Lung (tissue), 12 donors: ENCODE results near the gene TEKT1. TPM values are rescaled to one million over a fixed set of nuclear protein-coding genes. Genes with fewer than 3 reads are reported as not detected.

ENCODE experiments used
- ATAC-seq: fragments of 200-7000 bp; cut with Tn5 transposase; one replicate; pipeline ENCODE4 v1.9.1; 2020; ENCODE audit warnings: moderate number of reproducible peaks; ENCODE audit not compliant: insufficient read depth, low FRiP score
- DNase-seq, 3 donors: peaks; one replicate each; pipeline ENCODE4 v3.0.0-alpha.2; 2013 to 2017
- H3K27ac ChIP-seq, 2 donors: one replicate each; pipeline ENCODE4 v1.5.1; 2013; ENCODE audit warnings: mild to moderate bottlenecking in 2 of 2, moderate library complexity in 2 of 2, control low read depth in 1 of 2, inconsistent platforms in 1 of 2, low read depth in 1 of 2, low read length in 1 of 2
- H3K27me3 ChIP-seq, 3 donors: one replicate each; pipeline ENCODE4 v1.5.1; 2013; ENCODE audit warnings: low read length in 2 of 3; ENCODE audit not compliant: control insufficient read depth in 3 of 3, insufficient read depth in 3 of 3
- H3K36me3 ChIP-seq, 4 donors: one replicate each; pipeline ENCODE4 v1.5.1; 2013; ENCODE audit warnings: low read length in 4 of 4, mild to moderate bottlenecking in 1 of 4, moderate library complexity in 1 of 4; ENCODE audit not compliant: control insufficient read depth in 4 of 4, insufficient read depth in 4 of 4
- H3K4me1 ChIP-seq, 5 donors: one replicate each; pipeline ENCODE4 v1.5.1; 2013; ENCODE audit warnings: low read length in 5 of 5, mild to moderate bottlenecking in 2 of 5, moderate library complexity in 1 of 5; ENCODE audit not compliant: control insufficient read depth in 5 of 5, insufficient read depth in 5 of 5
- H3K4me3 ChIP-seq: one replicate; pipeline ENCODE4 v1.5.1; 2013; ENCODE audit warnings: mild to moderate bottlenecking, control low read depth, moderate library complexity
- H3K9ac ChIP-seq, 2 donors: one replicate each; pipeline ENCODE4 v1.5.1; 2013; ENCODE audit warnings: low read length in 2 of 2, control low read depth in 1 of 2; ENCODE audit not compliant: insufficient read depth in 1 of 2
- H3K9me3 ChIP-seq, 4 donors: one replicate each; pipeline ENCODE4 v1.5.1; 2013; ENCODE audit warnings: low read length in 3 of 4, mild to moderate bottlenecking in 1 of 4, moderate library complexity in 1 of 4; ENCODE audit not compliant: control insufficient read depth in 4 of 4, insufficient read depth in 3 of 4
- WGBS, 2 donors: extraction: QIAGEN DNeasy Blood & Tissue Kit; methylation state at CpG; one replicate each; pipeline ENCODE4 v1.1.7; 2013; 5-methylcytosine and 5-hydroxymethylcytosine counted together
- polyA plus RNA-seq, 2 donors: library from polyadenylated mRNA; stranded (reverse); fragments of 200-250 nt; gene quantifications; one replicate each; pipeline ENCODE4 v1.2.1, GENCODE V29; 2013
- total RNA-seq, 2 donors: library from RNA; depleted of rRNA in 1 of 2; stranded (reverse); fragments of >200 nt in 1 of 2; gene quantifications; one replicate each; pipeline ENCODE4 v1.2.1, GENCODE V29; 2014 to 2021
- TF ChIP-seq, protein P1 (sequence below): IDR thresholded peaks from 2 replicates; pipeline ENCODE4 v1.5.1; 2012; ENCODE audit warnings: mild to moderate bottlenecking; ENCODE audit errors: control extremely low read depth, extremely low read depth
- donor health status: control.
- donor health status: control.
- donor health status: Bipolar disorder and iron deficiency.
- donor health status: healthy.
- donor health status: DM: yes; HTN: yes; CAD: no.

TEKT1 gene
- total and polyA plus RNA-seq, 4 donors = 9.3 to 24.8 (median 14.9) TPM

- DNase-seq = no peak
- Histone ChIP-seq H3K9me3 (no peaks in the 10 kb centered on the region), H3K4me3 (no peak overlapping the region), H3K27ac (no peak overlapping the region), H3K9ac (no peak overlapping the region), H3K36me3 (no peaks in the 10 kb centered on the region), H3K27me3 (no peaks in the 10 kb centered on the region), H3K4me1 (no peaks in the 10 kb centered on the region)
- TF ChIP-seq, protein P1, sequence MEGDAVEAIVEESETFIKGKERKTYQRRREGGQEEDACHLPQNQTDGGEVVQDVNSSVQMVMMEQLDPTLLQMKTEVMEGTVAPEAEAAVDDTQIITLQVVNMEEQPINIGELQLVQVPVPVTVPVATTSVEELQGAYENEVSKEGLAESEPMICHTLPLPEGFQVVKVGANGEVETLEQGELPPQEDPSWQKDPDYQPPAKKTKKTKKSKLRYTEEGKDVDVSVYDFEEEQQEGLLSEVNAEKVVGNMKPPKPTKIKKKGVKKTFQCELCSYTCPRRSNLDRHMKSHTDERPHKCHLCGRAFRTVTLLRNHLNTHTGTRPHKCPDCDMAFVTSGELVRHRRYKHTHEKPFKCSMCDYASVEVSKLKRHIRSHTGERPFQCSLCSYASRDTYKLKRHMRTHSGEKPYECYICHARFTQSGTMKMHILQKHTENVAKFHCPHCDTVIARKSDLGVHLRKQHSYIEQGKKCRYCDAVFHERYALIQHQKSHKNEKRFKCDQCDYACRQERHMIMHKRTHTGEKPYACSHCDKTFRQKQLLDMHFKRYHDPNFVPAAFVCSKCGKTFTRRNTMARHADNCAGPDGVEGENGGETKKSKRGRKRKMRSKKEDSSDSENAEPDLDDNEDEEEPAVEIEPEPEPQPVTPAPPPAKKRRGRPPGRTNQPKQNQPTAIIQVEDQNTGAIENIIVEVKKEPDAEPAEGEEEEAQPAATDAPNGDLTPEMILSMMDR = no peak
- WGBS, 2 donors = 76 to 83% methylated on average over 6 of the region's 6 CpGs
- no peak for ATAC-seq
Observed at GRCh38 chr17:6799738-6800137, 31.8 kb downstream of the TEKT1 start.

DNA sequence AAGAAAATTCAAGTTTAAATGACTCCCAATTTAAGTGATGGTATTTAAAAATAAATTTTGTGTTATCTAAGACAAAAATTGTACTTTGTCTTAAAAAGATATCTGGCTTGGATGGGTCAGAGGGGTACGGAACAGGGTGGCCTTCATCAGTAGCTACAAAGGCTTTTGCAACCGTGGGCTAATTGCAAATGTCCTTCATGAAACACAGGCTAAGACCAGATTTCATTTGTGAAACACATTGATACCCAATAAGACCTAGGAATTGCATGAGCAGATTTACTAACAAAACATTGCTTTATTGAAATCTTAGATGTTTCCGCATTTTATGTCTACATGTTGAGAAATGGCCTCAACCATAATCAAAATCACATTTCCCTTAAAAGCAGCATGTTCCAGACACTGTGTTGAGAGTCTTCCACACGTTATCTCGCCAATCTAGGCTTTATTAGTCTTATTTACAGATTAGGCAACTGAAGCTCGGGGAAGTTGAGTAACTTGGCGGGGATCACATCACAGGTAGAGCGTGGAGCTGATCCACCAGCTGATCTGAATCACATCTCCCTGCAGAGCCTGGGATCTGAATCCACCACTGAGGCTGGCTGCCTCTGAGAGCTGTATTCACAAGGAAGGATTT is 33.7 kb downstream of the TEKT1 start:
- ATAC-seq = no peak

DNA sequence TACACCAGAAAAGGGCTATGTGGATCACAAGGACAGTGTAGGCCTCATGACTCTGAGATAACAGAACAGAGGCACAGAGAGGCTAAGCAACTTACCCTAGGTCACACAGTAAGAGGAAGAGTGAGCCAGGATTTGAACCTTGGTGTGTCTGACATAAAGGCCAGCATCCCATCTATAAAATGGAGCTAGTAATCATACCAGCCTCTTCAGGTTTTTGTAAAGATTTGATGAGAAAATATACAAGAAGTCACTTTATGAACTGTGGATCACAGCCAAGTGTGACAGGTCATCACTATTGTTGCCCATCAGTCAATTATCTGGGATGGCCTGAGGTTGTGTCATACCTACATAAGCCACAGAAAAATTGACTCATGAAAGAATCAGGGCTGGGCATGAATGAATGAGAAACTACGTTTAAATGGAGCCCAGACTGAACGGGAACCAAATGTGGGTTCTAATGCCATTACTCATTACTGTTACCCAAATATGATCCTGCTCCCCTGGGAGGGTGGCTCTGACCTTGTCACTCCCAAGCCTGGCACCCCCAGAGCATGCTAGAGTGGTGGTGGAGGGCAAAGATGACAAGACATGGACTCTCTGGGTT is 34.5 kb downstream of the TEKT1 start:
- TF ChIP-seq, protein P1 = no peak
- H3K9me3 ChIP-seq = no peaks in the 10 kb centered on the region
- WGBS, 2 donors = 87 to 88% methylated on average over 2 of the region's 2 CpGs
- no peak overlapping the region for H3K4me3 ChIP-seq
- H3K36me3 ChIP-seq = no peaks in the 10 kb centered on the region
- H3K9ac ChIP-seq = no peak overlapping the region
- H3K4me1 ChIP-seq = no peaks in the 10 kb centered on the region
- H3K27me3 ChIP-seq = no peaks in the 10 kb centered on the region
- ATAC-seq = no peak
- DNase-seq = no peak
- H3K27ac ChIP-seq = no peak overlapping the region

More for the DNA sequence above, 33.7 kb downstream of the TEKT1 start:
- H3K36me3 ChIP-seq = no peaks in the 10 kb centered on the region
- 68 to 71% methylated on average over 8 of the region's 8 CpGs for WGBS, 2 donors
- TF ChIP-seq, protein P1 = no peak
- DNase-seq = no peak
- no peak overlapping the region for H3K4me3 ChIP-seq
- H3K9me3 ChIP-seq = no peaks in the 10 kb centered on the region
- no peaks in the 10 kb centered on the region for H3K27me3 ChIP-seq
- no peak overlapping the region for H3K27ac ChIP-seq
- H3K9ac ChIP-seq = no peak overlapping the region
- H3K4me1 ChIP-seq = no peaks in the 10 kb centered on the region
